GM20431 (cell line): ENCODE data around the gene DPH6.
"Not testable (repeated sequence)": the region's sequence is repeated elsewhere in the genome, so short reads cannot be mapped to it uniquely, and the experiment has no call there.

Experiments used
- in situ Hi-C: fragments of 300-500 bp; cut with MseI, MboI; formaldehyde crosslinking; loops from one replicate; pipeline ENCODE4 v1.15.0; 2020; ENCODE audit warnings: low sequenced_read_pairs; ENCODE audit not compliant: unreplicated experiment

The DPH6 gene

GRCh38 chr15:35378454-35378853 is 167.5 kb downstream of the DPH6 start:
- in situ Hi-C loops, result not testable (repeated sequence)

GRCh38 chr15:35376707-35377106 is 169.3 kb downstream of the DPH6 start:
- in situ Hi-C loops, result no loop called here

- in situ Hi-C loops, result no loop called here
Observed at GRCh38 chr15:35374661-35375060, 171.3 kb downstream of the DPH6 start.

- in situ Hi-C loops, result no loop called here
Observed at GRCh38 chr15:35362195-35362829, 183.7 kb downstream of the DPH6 start.

GRCh38 chr15:35358824-35359223 is 187.1 kb downstream of the DPH6 start:
- in situ Hi-C loops, result no loop called here

GRCh38 chr15:35351059-35351458 is 194.9 kb downstream of the DPH6 start:
- in situ Hi-C loops, result no loop called here

GRCh38 chr15:35349916-35350315 is 196.0 kb downstream of the DPH6 start:
- in situ Hi-C loops, result no loop called here

- in situ Hi-C loops, result no loop called here
Observed at GRCh38 chr15:35330916-35331315, 215.0 kb downstream of the DPH6 start.

- in situ Hi-C loops, result no loop called here
Observed at GRCh38 chr15:35330048-35330695, 215.8 kb downstream of the DPH6 start.

GRCh38 chr15:35329521-35329961 is 216.4 kb downstream of the DPH6 start:
- in situ Hi-C loops, result no loop called here

GRCh38 chr15:35328836-35329235 is 217.1 kb downstream of the DPH6 start:
- in situ Hi-C loops, result not testable (repeated sequence)

- in situ Hi-C loops, result no loop called here
Observed at GRCh38 chr15:35327789-35328188, 218.2 kb downstream of the DPH6 start.

GRCh38 chr15:35325374-35325941 is 220.5 kb downstream of the DPH6 start:
- in situ Hi-C loops, result no loop called here

GRCh38 chr15:35323141-35323540 is 222.8 kb downstream of the DPH6 start:
- in situ Hi-C loops, result no loop called here

GRCh38 chr15:35321926-35322325 is 224.0 kb downstream of the DPH6 start:
- in situ Hi-C loops, result no loop called here

GRCh38 chr15:35320911-35321310 is 225.1 kb downstream of the DPH6 start:
- in situ Hi-C loops, result no loop called here
